Iris pigment epithelial cell (primary cell): ENCODE results near the gene HOXD4.

ENCODE experiments used
- DNase-seq: peaks from one replicate; pipeline ENCODE4 v3.0.0-alpha.2; 2011; ENCODE audit warnings: low read depth

HOXD4 gene

GRCh38 chr2:176170602-176171305 lies 19.4 kb downstream of the HOXD4 start:
- DNase-seq = no peak

GRCh38 chr2:176171351-176172006 lies 20.1 kb downstream of the HOXD4 start:
- DNase-seq = no peak

GRCh38 chr2:176172007-176172894 lies 20.9 kb downstream of the HOXD4 start:
- DNase-seq = no peak

DNA sequence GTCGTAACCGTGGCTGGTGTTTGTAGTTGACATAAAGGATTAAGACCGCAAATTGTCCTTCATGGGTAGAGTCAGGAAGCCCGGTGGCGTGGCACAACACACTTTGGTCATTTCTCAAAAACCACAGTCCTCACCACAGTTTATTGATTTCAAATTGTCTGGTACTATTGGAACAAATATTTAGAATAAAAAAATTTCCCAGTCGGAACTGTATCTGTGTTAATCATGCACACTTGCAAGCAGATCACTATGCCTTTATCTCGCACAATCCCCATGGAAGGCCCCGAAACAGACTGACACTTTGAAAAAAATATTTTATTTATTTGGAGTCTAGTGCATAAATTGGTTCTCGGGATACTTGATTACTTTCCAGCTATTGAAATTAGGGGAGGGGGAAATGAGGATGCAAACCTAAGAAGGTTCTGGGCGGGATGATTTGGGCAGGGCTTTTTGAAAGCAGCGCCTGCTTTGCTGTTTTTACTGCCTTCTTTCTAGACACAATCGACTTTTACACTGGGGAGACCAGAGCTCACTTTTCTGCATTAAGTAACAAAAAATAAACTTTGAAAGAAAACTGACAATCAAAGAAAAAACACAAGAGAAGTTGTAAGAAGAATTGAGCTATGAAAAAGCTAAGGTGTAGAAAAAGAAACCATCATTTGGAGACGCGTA lies 21.7 kb downstream of the HOXD4 start:
- DNase-seq = no peak

DNA sequence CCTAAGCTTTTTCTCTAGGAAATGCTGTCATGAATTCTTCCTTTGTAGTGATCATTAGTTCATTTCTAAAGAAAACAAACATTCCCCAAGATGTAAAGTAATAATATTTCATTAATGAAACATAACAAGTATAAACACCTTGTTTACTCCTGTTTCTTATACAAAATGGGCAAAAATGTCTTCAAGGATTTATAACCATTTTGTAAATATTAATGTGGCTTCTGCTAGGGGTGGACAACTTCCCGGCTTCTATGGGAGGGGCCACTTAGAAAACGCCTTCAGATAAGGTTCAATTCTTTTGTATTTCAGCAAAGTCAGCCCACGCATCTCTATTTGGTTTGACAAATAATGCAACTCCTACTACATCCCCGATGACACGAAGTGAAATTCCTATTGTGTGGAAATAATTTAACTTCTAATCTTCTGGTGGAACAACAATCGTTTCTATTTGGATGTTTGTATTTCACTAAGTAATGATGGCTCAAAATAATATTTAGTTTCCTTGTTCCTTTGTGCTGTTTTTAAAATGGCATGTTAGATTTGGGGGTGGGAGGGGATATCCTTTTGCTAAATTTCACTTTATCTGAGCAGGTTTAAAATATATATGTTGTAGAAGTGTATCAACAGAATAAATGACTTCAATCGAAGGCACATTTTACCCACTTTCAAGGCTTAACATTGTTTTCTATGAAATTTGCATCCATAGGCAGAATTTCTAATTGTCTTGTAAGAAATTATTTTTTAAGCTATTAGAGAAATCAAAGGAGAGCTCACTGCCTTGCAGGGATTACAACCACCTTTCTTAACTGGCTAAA lies 22.4 kb downstream of the HOXD4 start:
- no peak for DNase-seq

GRCh38 chr2:176174382-176174823 lies 23.1 kb downstream of the HOXD4 start:
- DNase-seq = no peak

- DNase-seq = no peak
Observed at GRCh38 chr2:176174824-176175708, 23.7 kb downstream of the HOXD4 start.

- no peak for DNase-seq
Observed at GRCh38 chr2:176175709-176176607, 24.6 kb downstream of the HOXD4 start.

DNA sequence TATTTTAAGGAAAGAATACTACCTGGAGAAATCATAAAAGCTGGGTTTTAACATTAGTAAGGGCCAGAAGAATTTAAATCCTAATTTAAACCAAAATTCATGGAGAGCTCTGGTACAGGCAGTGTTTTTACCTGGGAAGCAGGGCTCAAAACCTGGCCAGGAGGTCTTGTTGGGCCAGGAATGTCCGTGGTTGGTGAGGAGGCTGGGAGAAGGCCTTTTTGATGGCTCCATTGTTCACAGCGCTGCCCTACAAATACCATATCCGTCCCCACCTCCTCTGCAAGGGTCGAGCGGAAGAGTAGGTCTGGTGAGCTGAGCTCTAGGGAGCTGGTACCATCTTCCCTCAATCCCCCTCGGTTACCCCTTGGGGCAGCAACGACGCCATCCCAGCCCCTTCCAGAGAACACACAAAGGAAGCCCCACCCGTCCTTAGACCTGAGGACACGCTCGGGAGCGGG lies 26.3 kb downstream of the HOXD4 start:
- DNase-seq = no peak

- no peak for DNase-seq
Observed at GRCh38 chr2:176178038-176178756, 26.8 kb downstream of the HOXD4 start.

DNA sequence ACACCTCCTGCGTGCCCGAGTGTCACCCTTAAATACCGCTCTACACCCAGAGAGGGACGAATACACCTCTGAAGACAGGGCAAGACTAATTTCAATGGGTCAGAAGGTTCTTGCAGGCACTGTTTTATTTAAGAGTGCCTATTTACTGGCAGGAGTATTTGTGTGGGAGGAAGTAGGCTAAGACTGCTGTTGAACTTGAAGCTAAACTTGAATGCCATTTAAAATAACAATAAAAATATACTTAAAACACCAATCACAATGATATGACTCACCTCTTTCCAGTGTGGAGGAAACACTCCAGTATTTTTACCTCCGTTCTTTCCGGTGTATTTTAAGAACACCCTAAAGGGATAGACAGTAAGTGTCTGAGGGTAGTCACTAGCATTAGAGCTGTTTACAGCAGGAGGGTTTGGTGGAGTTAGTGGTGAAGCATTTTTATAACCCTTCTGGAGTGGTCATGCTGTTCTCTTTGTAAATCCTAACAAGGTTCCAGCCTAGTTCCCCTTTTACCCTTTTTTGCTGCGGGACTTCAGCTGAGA lies 27.5 kb downstream of the HOXD4 start:
- no peak for DNase-seq

DNA sequence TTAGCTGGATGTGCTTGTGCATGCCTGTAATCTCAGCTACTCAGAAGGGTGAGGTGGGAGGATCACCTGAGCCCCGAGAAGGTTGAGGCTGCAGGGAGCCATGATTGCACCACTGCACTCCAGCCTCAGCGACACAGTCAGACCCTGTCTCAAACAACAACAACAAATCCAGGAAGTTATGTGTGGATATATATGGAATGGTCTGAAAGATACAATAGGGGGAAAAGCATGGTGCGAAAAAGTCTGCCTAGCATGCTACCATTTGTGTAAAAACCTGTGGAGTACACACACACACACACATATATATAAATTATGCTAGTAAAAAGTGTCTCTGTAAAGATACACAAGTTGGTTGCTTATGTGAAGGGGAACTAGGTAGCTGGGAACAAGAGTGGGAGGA lies 30.2 kb downstream of the HOXD4 start:
- no peak for DNase-seq

- no peak for DNase-seq
Observed at GRCh38 chr2:176182671-176183070, 31.3 kb downstream of the HOXD4 start.

- no peak for DNase-seq
Observed at GRCh38 chr2:176184749-176185148, 33.4 kb downstream of the HOXD4 start.

DNA sequence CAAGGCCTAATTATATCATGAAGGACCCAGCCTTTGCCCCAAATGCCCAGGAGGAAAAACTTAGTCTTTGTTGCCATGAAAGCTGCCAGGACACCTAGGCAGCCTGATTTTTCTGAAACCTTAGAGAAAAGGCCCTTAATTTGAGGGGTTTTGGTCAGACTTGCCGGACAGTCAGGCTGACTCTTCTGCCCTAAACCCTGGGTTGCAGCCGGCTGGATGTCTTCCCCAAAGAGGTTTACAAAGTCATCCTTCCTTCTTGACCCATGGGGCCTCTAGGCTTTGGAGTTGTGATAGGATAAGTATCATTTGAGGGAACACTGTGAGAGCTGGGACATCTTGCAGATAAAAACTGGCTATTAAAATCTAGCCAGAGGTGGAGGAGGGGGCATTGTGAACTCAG lies 34.7 kb downstream of the HOXD4 start:
- no peak for DNase-seq

DNA sequence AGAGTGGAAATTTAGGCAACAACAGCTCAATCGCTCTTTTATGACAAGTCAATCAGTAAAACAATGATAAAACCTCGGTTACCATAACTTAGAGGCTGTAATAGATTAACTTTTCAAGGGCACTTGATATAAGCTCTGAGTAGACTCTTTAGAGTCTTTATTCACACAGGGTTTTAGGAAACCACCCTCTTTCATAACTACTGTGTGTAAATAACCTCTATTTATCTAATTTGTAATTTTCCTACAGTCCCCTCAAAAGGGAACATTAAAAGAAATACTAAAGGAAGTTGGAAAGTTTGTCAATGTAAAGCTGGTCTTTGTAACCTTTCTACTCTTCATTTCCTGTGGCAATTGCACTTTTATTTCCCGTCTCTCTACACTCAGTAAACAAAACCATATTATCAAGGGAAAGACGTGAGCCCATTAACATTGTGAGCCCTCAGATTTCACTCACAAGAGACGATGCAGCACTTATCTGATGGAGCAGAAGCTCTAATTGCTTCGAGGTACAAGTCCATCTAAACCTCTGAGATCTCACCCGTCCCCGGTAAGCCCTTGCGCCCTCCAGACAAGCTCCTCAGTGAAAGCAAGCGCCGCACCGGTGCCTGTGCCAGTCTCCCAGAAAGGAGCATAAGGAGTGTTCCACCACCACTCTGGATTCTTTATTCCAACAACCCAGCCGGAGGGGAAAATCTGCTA lies 36.0 kb downstream of the HOXD4 start:
- no peak for DNase-seq
